Body of pancreas (tissue), 4 donors: ENCODE data around the gene BAIAP2L1. TPM values are rescaled to one million over a fixed set of nuclear protein-coding genes. Genes with fewer than 3 reads are reported as not detected.

Source experiments
- ATAC-seq: fragments of 150-250 bp; one replicate; pipeline ENCODE4 v1.9.1; 2016
- DNase-seq, 4 donors: peaks; one replicate each; pipeline ENCODE4 v3.0.0-alpha.2; 2019
- H3K27ac ChIP-seq, 4 donors: fragments of 200-600 bp; sonication (generic); 1 replicate in 3 of 4; 2 replicates in 1 of 4; pipeline versions ENCODE4 v1.5.1 to v1.6.1; 2016 to 2019; ENCODE audit warnings: mild to moderate bottlenecking in 1 of 4, mixed read lengths in 1 of 4, moderate library complexity in 1 of 4
- H3K27me3 ChIP-seq, 2 donors: fragments of 200-600 bp; sonication (generic); one replicate each; pipeline ENCODE4 v1.6.0; 2016; ENCODE audit warnings: mild to moderate bottlenecking in 1 of 2
- H3K36me3 ChIP-seq, 2 donors: fragments of 200-600 bp; sonication (generic); replicated peaks in 1 of 2; 2 replicates each; pipeline ENCODE4 v1.5.1; 2016; ENCODE audit warnings: low read depth in 2 of 2; ENCODE audit not compliant: insufficient read depth in 1 of 2
- H3K4me1 ChIP-seq: fragments of 200-600 bp; sonication (generic); one replicate; pipeline ENCODE4 v1.6.0; 2016
- H3K4me3 ChIP-seq, 2 donors: fragments of 200-600 bp; sonication (generic); 1 replicate in 1 of 2; 2 replicates in 1 of 2; pipeline ENCODE4 v1.5.1; 2016 to 2019
- H3K9me3 ChIP-seq, 3 donors: fragments of 200-600 bp; sonication (generic); 1 replicate in 2 of 3; 2 replicates in 1 of 3; pipeline ENCODE4 v1.5.1; 2016
- CTCF ChIP-seq, 7 experiments: fragments of 450-650 bp in 4 of 7; fragments of 200-600 bp in 3 of 7; sonication (generic) in 3 of 7; IDR thresholded peaks; one replicate each; pipeline ENCODE4 v1.5.1; 2016 to 2019; ENCODE audit warnings: antibody characterized with exemption in 7 of 7
- POLR2A ChIP-seq, 3 donors: fragments of 450-650 bp; IDR thresholded peaks; one replicate each; pipeline ENCODE4 v1.6.1; 2016; ENCODE audit warnings: antibody characterized with exemption in 3 of 3, mild to moderate bottlenecking in 2 of 3
- WGBS, 2 donors: methylation state at CpG; one replicate each; pipeline ENCODE4 v1.1.5; 2017; 5-methylcytosine and 5-hydroxymethylcytosine counted together
- intact Hi-C: fragments of 100-400 bp; cut with DNase I; formaldehyde crosslinking; loops from one replicate; pipeline ENCODE4 v1.15.1; 2023
- total RNA-seq, 2 donors: library from RNA; depleted of rRNA; stranded (reverse); fragments of >200 nt; gene quantifications; one replicate each; pipeline ENCODE4 v1.1.0, GENCODE V29; 2016

BAIAP2L1 gene
- total RNA-seq, 2 donors from 2014 or later: 15.8 to 23.1 TPM

DNA sequence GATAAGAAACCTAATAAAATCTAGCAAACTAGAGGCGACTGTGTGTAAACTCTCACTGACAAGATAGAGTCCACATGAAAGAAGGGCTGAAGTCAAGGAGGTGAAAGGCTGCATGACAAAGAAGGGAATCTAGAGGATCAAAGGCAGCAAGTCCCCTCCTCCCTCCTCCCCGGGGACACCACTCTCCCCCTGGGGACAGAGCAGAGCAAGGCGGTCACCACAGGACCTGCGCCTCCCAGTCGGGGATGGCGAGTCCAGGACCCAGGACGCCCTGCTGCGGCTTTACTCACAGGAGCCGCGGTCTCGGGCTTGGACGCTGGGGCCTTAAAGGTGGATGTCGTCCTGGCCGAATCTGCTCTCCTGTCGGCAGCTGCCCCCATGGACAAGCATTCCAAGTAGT lies 97.0 kb downstream of the BAIAP2L1 start:
- no peak for TF ChIP-seq POLR2A (IDR thresholded peaks at IDR 0.05)
- no peak for TF ChIP-seq CTCF (IDR thresholded peaks at IDR 0.05)
- intact Hi-C loops: no loop called here
- H3K4me1 ChIP-seq: no peaks in the 10 kb centered on the region
- H3K27me3 ChIP-seq: no peaks in the 10 kb centered on the region
- ATAC-seq (no peak), DNase-seq (no peak)
- WGBS, 2 donors: 80 to 91% methylated on average over 5 to 14 of the region's 15 CpGs
- H3K27ac ChIP-seq: no peak overlapping the region
- H3K4me3 ChIP-seq: no peak overlapping the region
- no peaks in the 10 kb centered on the region for H3K9me3 ChIP-seq
- peaks cover 10 to 12% of the 10 kb centered on the region in 2 donors for H3K36me3 ChIP-seq

GRCh38 chr7:98303176-98303865 lies 97.6 kb downstream of the BAIAP2L1 start:
- H3K9me3 ChIP-seq: no peaks in the 10 kb centered on the region
- no peak overlapping the region for H3K4me3 ChIP-seq
- intact Hi-C loops: no loop called here
- no peak overlapping the region for H3K27ac ChIP-seq
- WGBS, 2 donors: 85 to 93% methylated on average over 17 to 18 of the region's 19 CpGs
- no peaks in the 10 kb centered on the region for H3K4me1 ChIP-seq
- H3K36me3 ChIP-seq: peaks cover 10 to 11% of the 10 kb centered on the region in 2 donors
- no peak for TF ChIP-seq CTCF (IDR thresholded peaks at IDR 0.05)
- TF ChIP-seq POLR2A (IDR thresholded peaks at IDR 0.05): no peak
- no peak for ATAC-seq
- DNase-seq: no peak
- H3K27me3 ChIP-seq: no peaks in the 10 kb centered on the region

DNA sequence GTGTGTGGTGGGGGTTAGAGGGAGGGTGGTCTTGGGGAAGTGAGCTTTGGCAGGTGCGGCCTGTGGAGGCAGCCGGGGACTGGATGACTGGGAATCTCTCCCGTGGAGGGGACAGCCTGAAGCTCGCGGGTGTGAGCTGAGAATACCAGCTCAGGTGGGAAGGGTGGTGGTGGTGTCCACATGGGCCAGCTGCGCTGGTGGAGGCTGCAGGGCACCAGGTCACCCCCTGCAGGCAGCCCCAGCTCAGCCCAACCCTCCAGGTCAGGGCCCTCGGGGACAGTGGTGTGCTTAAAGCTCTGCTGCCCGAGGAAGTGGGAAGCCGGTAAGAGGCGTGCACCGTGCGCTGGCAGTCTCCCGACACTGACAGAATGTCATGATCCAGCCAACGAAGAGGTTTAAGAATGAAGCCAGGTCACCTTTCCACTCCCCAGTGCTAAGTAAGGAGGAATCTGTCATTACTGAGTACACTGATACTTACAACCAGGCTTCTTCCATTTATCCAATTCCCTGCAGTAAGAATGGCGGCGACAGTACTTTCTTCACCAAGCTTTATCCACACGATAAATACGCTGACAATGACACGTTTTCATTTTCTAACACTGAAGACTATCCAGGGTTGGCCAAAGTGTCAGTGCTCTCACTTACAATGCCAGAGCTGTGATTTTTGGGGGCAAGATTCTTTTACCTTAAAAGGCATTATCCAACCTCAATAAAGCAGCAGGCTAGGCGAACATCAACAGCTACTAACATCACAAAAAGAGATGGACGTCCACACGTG lies 99.0 kb downstream of the BAIAP2L1 start:
- no peaks in the 10 kb centered on the region for H3K9me3 ChIP-seq
- intact Hi-C loops: no loop called here
- DNase-seq (no peak), ATAC-seq (no peak)
- TF ChIP-seq CTCF (IDR thresholded peaks at IDR 0.05) (no peak), POLR2A (IDR thresholded peaks at IDR 0.05) (no peak)
- no peak overlapping the region for H3K27ac ChIP-seq
- no peak overlapping the region for H3K4me3 ChIP-seq
- 81 to 89% methylated on average over 16 to 21 of the region's 22 CpGs for WGBS, 2 donors
- no peaks in the 10 kb centered on the region for H3K27me3 ChIP-seq
- H3K36me3 ChIP-seq: peaks cover 6 to 10% of the 10 kb centered on the region in 2 donors
- peaks cover under 1% of the 10 kb centered on the region for H3K4me1 ChIP-seq

DNA sequence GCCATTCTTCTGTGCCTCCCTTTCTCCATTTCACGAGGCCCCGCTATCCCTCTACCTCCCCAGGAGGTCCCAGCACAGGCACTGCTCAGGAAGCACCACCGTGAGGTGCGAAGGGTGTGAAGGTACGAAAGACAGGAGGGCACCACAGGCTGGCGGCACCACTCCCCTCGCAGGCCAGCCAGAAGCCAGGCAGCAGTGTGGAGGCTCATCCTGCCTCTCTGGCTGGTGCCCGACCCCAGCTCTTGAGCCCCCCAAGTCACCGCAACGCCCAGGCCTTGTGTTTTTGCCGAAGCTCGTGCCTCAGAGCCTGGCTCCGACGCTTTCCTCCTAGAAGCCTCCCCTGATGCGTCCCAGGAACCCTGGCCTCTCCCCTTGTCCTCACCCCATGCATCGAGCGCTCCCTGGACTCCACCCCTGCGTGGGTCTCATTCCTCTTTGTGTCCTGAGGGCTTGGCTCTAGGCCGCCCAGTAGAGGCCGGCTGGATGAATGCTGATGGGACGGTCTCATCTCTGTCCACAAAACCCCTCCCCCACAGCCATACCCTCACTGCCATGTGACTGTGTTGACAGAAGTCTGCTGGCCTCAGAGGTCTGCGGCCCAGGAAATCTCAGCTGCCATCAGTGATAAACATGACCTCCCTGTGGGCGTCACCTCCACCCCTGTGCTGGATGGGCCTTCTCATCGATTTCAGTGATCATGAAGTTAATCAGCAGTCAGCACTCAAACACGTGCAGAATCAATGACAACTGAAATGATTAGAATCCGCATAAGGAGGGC lies 100.1 kb downstream of the BAIAP2L1 start:
- Histone ChIP-seq H3K4me3 (no peak overlapping the region), H3K36me3 (peaks cover 3 to 10% of the 10 kb centered on the region in 2 donors), H3K27ac (no peak overlapping the region), H3K27me3 (no peaks in the 10 kb centered on the region), H3K4me1 (peaks cover 6% of the 10 kb centered on the region), H3K9me3 (no peaks in the 10 kb centered on the region)
- intact Hi-C loops: no loop called here
- no peak for TF ChIP-seq POLR2A (IDR thresholded peaks at IDR 0.05)
- no peak for TF ChIP-seq CTCF (IDR thresholded peaks at IDR 0.05)
- ATAC-seq (no peak), DNase-seq (no peak)
- 81 to 82% methylated on average over 23 to 25 of the region's 26 CpGs for WGBS, 2 donors
